Activated CD8-positive, alpha-beta memory T cell treated with anti-CD3 and anti-CD28 coated beads for 4 hours (primary cell): ENCODE measurements around the gene TRAP1.
"Not testable (repeated sequence)": the region's sequence is repeated elsewhere in the genome, so short reads cannot be mapped to it uniquely, and the experiment has no call there.

Experiments
- DNase-seq, 2 donors: peaks; one replicate each; pipeline ENCODE4 v3.0.0-alpha.2; 2020; ENCODE audit warnings: low read depth in 2 of 2

Gene TRAP1

DNA sequence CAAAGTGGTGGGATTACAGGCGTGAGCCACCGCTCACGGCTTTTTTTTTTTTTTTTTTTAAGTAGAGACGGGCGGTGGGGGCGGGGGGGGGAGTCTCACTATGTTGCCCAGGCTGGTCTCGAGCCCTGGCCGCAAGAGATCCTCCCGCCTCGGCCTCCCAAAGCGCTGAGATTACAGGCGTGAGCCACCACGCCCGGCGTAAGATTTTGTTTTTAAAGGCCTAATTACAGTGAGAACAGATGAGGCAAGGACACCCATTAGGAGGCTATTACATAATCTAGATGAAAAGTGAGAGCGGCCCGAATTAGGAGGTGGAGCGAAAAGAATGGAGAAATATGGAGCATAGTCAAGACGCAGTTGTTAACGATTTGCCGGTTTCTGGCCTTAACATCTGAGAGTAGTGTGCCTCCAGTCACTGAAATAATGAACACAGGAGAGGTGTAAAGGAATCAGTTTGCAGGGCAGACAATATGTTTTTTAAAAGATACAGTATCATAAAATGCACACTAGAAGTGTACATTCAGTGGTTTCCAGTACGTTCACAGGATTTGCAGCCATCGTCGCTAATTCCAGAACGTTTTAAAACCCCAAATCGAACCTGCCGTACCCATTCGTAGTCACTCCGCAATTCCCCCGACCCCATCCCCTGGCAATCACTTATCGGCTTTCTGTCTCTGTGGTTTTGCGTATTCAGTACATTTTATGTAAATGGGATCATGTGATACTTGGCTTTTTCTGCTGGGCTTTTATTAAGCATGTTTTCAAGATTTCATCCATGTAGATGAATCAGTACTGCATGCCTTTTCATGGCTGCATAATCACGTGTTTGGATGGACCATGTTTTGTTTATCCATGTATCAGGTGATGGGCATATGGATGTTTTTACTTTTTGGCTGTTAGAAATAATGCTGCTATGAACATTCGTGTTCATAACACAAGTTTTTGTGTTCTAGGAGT is 104.5 kb downstream of the TRAP1 start:
- DNase-seq, result no peak

DNA sequence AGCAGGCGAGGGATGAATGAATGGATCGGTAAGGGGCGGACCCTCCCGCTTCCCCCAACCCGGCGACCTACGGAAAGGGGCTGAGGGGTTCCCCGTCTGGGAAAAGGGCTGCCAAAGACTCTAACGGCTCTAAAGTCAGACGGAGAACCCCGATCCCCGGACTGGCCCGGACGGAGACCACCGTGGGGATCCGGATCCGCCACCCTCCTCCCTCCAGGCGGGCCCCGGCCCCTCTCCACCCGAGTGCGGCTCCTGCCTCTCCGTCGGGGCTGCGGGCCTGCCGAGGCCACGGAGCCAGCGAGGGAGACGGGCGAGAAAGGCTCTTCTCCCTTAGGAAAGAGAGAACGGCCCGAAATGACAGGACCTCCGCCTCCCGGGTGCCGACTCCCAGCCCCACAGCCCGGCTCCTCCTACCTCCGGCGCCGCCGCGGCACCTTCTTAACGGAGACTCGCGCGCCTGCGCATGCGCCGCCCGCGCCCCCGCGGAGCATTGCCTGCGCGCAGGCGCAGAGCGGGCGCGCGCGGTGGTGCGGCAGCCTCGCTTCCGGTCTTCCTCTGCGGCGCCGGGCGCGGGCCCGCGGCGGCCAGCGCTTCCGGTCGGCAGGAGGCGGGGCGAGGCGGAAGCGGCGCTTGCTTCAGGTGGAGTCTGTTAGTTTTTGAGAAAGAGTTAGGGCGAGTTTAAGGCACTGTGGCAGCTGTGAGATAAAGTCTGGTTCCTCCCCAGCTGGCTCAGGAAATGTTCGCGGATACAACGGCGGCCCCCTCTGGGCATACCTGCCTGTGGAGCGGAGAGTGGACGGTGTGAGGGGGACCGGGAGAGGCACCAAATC is 106.0 kb downstream of the TRAP1 start, which contains the start of gene SLX4:
Gene SLX4 (minus strand): TSS at position 461 of the 830 bp plus-strand sequence. CDS start 2,642 bp downstream, outside the sequence.
- peak; percentile 79 to 80 for DNase-seq

DNA sequence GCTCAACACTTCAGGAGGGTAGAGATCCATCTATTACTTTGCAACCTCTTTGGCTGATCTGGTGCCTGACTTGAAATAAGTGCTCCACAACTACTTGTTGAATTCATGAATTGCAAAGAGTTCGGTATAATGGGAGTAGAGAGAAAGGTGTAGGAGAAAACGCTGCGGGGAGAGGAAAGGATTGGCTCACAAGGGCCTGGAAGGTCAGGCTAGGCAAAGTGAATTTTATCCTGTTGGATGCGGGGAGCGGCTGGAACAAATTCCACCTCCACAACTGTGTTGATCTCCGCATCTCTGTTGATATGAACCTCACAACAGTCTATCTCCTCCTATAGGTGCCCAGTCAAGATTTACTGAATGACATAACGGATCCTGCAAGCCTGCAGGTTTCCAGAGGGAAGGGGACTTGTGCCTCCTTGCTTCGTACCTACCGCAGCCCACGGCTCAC is 106.6 kb downstream of the TRAP1 start:
- no peak for DNase-seq

DNA sequence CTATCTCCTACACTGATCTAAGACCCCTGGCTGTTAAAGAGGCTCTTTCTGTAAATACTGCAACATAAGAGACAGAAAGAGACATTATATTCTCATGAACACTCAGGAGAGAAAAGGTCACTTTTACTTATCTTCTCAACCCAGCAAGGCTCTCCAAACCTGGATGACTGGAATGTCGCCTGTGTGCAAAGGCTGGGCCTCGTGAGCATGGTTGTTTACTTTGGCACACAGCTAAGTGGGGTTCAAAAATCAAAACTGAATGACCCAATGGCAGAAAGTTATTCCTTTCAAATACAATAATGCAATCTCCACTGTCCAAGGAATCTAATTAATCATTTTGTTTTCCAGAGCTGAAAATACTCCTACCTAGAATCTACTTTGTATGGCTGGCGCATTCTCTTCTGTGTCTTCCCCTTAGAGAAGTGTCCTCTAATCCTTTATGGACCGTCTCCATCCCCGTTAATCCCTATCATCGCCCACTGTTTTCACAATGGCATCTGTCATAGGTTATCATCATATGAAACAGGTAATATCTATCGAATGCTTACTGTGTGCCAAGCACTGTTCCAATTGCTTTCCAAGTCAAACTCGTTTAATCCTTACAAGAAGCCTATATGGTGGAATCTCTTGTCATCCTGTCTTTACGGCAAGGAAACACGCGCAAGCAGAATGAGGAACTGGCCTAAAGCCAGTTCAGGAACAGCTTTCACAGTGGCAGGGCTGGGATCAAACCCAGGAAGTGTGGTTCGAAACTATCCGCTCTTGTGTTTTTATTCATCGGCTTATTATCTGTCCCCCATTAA is 107.2 kb downstream of the TRAP1 start:
- DNase-seq, result no peak

DNA sequence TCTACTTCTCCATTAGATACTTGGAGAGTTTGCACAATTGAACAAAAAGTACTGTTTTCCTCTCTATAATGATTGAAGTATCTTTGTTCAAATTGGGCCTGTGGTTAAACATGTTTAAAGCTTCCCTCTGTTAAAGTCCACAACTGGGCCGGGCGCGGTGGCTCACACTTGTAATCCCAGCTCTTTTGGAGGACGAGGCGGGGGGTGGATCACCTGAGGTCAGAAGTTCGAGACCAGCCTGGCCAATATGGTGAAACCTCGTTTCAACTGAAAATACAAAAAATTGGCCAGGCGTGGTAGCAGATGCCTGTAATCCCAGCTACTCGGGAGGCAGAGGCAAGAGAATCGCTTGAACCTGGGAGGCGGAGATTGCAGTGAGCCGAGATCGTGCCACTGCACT is 108.3 kb downstream of the TRAP1 start:
- DNase-seq, result not testable (repeated sequence)

DNA sequence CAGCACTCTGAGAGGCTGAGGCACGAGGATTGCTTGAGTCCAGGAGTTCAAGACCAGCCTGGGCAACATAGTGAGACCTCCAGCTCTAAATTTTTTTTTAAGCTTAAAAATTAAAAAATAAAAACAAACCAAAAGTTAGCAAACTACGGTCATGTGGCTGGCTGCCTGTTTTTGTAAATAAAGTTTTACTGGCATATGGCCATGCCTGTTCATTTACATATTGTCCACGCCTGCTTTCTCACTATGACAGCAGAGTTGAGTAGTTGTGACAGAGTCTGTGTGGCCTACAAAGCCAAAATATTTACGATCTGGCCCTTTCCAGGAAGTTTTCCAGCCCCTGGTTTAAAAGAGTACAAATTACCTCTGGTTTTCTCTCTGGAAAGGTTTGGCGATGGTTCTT is 109.3 kb downstream of the TRAP1 start:
- DNase-seq, result no peak
